GM12892 (cell line): Measurements from ENCODE around the gene MMS22L.

Source experiments
- POLR2A ChIP-seq: IDR thresholded peaks from 2 replicates; pipeline ENCODE4 v1.6.1; 2011; ENCODE audit warnings: low read depth, low read length, control low read depth
- POLR2AphosphoS5 ChIP-seq: IDR thresholded peaks from 2 replicates; pipeline ENCODE4 v1.6.1; 2011; ENCODE audit warnings: low read depth, low read length, control low read depth
- TAF1 ChIP-seq: IDR thresholded peaks from 2 replicates; pipeline ENCODE4 v1.6.1; 2011; ENCODE audit warnings: low read depth, mild to moderate bottlenecking, control low read depth, low read length, borderline replicate concordance

- TF ChIP-seq POLR2A (no peak), POLR2AphosphoS5 (no peak), TAF1 (no peak)
These were observed 29.2 kb upstream of the MMS22L start for GRCh38 chr6:97312241-97312640.
